GM18519 (cell line): ENCODE data around the gene ARF1.

Experiments used
- ATAC-seq: cut with Tn5 transposase; IDR thresholded peaks from one replicate; pipeline ENCODE4 v1.9.1; 2021; ENCODE audit warnings: mild to moderate bottlenecking, moderate library complexity; ENCODE audit not compliant: unreplicated experiment, low FRiP score

ARF1 gene

DNA sequence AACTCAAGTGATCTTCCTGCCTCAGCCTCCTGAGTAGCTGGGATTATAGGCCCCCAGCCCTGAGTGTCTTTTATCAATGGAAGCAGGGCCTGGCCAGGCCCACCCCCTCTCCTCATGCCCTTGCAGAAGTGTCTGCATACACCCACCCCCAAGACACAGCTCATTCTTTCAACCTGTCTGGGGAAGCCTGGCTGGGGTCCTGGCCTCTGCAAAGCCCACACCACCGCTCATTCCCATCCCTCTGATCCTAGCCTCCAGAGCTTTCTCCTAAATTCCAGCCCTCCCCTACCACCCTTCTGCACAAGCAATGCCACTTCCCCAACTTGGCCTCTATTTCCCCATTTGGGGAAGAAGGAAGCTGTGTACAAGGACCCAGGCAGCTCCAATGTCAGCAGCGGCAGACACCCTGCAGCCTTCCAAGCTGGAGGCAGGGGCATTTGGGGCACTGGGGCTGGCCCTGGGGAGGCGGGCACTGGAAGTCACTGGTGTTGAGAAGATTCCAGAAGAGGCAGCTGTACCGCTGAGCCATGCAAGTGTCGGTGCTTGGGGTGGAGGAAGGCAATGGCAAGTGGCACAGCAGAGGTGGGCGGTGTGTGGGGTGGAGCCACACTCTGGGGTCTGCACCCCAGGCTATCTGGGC, 33.7 kb upstream of the ARF1 start:
- ATAC-seq: no peak

DNA sequence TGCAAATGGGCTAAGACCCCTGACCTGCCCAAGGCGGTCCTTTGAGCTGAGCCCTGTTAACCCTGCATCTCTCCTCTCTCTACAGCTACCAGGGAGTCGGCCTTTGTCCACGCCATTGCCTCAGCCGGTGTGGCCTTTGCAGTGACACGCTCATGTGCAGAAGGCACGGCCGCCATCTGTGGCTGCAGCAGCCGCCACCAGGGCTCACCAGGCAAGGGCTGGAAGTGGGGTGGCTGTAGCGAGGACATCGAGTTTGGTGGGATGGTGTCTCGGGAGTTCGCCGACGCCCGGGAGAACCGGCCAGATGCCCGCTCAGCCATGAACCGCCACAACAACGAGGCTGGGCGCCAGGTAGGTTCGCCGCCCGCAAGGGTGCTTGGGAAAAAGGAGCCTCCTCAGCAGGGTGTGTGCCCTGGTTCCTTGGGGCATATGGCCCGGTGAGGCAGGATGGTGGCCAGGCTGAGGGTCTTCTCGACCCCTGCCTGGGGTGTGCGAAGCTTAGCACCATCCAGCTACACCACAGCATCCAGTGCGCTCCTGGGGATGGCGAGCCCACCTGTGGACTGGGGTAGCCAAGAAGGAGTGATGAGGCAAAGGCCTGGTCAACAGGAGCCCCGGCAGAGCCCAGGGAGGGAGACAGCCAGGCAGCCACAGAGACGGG, 31.8 kb upstream of the ARF1 start:
- ATAC-seq: no peak

DNA sequence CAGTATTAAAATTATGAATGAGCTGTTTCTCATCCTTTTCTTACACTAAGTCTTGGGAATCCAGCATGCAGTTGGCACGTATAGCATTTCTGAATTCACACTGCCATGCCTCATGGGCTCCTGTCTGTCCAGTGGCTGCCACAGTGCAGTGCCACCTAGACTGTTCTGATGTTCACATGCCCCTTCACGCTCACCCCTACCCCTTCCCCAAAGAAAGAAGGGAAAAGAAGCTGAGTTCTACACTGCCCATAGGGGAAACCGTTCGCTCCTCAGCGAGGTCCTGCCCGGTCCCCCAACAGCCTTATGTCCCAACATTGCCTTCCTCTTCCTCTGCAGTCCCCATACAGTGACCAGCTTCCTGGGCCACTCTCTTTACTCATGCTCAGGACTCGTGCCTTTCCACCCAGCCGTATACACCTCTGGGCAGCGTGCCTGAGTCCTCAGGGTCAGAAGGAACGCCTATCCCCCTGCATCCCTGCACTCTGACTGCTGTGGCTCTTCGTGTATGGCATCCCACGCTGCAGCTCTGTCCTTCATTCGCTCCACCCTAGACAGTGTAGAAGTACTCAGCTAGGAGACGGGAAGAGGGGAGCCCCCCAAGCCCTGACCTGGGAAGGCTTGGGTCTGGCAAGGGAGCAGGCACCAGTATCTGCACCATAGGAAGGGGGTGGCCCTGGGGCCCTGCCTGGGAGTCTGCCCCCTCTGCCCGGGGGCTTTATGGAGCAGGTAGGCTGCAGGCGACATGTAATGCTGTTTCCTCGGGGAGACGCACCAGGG, 24.1 kb upstream of the ARF1 start:
- ATAC-seq: no peak

DNA sequence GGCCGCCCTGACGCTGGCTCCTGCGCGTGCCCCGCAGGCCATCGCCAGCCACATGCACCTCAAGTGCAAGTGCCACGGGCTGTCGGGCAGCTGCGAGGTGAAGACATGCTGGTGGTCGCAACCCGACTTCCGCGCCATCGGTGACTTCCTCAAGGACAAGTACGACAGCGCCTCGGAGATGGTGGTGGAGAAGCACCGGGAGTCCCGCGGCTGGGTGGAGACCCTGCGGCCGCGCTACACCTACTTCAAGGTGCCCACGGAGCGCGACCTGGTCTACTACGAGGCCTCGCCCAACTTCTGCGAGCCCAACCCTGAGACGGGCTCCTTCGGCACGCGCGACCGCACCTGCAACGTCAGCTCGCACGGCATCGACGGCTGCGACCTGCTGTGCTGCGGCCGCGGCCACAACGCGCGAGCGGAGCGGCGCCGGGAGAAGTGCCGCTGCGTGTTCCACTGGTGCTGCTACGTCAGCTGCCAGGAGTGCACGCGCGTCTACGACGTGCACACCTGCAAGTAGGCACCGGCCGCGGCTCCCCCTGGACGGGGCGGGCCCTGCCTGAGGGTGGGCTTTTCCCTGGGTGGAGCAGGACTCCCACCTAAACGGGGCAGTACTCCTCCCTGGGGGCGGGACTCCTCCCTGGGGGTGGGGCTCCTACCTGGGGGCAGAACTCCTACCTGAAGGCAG, 23.4 kb upstream of the ARF1 start:
- no peak for ATAC-seq

DNA sequence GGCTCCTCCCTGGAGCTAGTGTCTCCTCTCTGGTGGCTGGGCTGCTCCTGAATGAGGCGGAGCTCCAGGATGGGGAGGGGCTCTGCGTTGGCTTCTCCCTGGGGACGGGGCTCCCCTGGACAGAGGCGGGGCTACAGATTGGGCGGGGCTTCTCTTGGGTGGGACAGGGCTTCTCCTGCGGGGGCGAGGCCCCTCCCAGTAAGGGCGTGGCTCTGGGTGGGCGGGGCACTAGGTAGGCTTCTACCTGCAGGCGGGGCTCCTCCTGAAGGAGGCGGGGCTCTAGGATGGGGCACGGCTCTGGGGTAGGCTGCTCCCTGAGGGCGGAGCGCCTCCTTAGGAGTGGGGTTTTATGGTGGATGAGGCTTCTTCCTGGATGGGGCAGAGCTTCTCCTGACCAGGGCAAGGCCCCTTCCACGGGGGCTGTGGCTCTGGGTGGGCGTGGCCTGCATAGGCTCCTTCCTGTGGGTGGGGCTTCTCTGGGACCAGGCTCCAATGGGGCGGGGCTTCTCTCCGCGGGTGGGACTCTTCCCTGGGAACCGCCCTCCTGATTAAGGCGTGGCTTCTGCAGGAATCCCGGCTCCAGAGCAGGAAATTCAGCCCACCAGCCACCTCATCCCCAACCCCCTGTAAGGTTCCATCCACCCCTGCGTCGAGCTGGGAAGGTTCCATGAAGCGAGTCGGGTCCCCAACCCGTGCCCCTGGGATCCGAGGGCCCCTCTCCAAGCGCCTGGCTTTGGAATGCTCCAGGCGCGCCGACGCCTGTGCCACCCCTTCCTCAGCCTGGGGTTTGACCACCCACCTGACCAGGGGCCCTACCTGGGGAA, 22.7 kb upstream of the ARF1 start:
- ATAC-seq: no peak

DNA sequence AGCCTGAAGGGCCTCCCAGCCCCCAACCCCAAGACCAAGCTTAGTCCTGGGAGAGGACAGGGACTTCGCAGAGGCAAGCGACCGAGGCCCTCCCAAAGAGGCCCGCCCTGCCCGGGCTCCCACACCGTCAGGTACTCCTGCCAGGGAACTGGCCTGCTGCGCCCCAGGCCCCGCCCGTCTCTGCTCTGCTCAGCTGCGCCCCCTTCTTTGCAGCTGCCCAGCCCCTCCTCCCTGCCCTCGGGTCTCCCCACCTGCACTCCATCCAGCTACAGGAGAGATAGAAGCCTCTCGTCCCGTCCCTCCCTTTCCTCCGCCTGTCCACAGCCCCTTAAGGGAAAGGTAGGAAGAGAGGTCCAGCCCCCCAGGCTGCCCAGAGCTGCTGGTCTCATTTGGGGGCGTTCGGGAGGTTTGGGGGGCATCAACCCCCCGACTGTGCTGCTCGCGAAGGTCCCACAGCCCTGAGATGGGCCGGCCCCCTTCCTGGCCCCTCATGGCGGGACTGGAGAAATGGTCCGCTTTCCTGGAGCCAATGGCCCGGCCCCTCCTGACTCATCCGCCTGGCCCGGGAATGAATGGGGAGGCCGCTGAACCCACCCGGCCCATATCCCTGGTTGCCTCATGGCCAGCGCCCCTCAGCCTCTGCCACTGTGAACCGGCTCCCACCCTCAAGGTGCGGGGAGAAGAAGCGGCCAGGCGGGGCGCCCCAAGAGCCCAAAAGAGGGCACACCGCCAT, 21.9 kb upstream of the ARF1 start:
- ATAC-seq: no peak

DNA sequence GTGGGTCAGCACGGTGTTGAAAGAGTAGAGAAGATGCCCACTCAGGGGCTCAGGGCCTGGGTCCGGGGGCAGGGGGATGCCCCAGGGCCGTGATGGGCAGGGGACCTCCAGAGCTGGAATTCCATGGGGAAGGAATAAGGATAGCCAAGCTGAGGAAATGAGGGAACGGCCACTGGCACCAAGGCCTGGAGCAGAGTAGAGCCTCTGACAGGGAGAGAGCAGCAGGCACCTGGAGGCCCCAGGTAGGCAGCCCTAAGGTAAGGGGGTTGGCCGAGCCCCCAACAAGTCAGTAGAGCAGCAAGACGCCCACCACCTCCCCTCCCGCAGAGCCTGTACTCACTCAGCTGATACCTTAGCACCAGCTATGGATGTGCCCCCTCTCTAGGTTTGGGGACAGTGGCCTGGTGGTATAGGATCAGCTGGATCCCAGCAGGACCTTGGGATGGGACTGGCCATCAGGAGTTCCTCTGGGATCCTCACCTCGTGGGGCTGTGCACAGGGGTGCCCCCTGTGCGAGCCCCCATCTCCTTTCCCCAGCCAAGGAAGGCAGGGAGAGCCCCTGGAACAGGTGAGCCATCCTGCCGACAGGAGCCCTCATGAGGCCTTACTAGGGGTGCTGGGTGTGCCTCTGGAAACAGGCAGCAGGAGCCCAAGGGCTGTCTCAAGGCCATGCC, 21.0 kb upstream of the ARF1 start:
- no peak for ATAC-seq

DNA sequence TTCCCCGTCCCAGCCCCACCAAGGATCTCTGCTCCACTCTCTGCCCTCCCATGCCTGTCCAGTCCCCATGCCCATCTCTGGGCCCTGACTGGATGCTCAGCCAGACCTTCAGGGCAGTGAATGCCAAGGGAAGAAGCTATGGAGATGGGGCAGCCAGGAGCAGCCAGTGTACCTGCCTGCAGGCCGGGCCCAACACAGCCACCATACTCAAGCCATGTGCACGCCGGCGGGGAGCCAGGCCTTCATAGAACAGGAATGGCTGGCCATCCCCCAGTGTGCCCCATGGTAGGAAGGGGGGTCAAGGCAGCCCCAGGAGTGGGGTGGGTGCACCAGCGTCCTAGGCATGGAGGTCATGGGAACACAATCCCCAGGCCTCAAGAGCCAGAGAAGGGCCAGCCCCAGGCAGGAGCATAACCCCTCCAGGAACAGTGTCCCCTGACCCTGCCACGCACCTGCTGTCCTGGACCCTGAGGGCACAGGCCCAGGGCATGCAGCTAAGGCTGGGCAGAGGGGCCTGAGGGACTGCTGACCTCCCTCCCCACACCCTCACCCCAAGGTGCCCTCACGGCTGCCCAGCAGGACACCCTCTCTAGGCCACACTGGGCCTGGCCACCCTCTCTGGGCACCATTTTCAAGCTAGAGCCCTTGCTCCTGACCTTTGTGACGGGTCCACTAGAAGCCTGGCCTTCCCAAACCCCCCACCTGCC, 20.3 kb upstream of the ARF1 start:
- ATAC-seq: no peak

DNA sequence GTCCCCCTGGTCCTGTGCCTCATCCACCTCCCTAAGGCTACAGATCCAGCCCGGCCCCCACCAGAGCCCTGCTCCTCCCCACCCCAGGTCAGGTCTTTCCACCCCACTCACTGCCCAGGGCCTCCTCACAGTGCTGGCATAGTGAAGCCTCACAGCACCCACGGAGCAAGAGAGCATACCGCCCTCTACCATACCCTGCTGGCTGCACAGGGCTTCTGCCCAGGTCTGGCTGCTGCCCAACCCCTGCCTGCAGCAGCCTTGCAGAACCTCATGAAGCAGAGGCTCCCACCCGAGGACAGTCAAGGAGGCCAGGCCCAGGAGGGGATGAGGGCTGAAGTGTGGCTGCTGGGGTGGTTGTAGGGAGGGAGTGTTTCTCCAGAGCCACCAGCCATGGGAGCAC, 19.7 kb upstream of the ARF1 start:
- ATAC-seq: no peak

DNA sequence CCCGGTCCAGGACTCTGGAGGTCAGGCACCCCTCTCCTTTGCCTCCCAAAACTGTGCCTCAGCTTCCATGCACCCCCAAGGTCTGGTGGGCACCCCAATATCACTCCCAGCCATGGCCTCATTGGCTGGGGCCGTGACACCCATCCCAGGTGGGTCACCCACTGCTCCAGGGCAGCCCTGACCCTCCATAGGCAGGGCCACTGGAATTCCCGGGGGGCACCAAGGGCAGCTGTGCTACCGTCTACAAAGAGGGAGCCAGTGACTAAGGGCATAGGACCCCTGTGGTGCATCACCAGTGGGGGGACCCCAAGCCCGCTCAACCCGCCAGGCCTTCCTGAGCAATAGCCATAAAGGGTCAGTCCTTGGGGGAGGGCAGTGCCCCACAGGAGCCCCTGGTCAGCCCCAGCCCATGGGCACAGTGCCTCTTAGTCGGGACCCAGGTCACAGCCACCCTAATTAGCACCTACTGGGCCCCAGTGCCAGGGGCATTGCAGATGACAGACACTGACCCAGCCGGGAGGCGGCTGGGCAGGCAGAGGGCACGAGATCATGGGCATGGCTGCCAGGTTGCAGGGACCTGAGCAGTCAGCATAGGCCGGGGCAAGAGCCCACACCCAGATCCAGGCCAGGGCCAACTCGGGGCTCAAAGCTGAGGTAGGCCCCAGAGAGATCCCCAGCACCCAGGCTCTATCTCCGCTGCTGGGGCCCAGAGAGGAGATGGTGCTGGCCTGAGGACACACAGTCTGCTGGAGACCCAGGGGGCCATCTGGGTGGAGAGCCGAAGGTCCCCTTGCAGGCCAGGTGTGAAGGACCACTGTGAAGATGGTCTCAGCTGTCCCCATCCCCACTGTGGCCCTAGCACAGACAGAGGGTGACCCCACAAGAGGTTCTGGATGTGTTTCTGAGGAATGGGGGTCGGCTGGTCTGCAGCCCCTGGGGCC, 19.0 kb upstream of the ARF1 start:
- no peak for ATAC-seq

DNA sequence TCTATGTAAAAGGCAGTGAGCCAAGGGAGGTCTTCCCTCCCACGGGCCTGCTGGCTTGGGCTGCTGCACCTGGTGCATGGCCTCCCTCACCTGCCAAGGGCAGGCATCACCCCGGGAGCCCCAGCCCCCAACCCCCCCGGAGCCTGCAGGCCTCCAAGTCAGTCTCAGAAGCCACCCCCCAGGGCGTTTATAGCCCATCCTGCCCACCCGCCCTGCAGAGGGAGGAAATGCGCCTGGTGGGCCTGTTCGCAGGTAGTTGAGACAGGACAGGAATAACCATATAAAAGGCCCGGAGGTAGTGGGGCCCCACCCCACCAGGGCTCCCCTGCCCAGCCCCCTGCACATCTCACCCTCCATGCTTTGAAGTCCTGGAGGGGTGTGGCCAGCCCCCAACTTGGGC, 18.2 kb upstream of the ARF1 start:
- ATAC-seq: no peak

DNA sequence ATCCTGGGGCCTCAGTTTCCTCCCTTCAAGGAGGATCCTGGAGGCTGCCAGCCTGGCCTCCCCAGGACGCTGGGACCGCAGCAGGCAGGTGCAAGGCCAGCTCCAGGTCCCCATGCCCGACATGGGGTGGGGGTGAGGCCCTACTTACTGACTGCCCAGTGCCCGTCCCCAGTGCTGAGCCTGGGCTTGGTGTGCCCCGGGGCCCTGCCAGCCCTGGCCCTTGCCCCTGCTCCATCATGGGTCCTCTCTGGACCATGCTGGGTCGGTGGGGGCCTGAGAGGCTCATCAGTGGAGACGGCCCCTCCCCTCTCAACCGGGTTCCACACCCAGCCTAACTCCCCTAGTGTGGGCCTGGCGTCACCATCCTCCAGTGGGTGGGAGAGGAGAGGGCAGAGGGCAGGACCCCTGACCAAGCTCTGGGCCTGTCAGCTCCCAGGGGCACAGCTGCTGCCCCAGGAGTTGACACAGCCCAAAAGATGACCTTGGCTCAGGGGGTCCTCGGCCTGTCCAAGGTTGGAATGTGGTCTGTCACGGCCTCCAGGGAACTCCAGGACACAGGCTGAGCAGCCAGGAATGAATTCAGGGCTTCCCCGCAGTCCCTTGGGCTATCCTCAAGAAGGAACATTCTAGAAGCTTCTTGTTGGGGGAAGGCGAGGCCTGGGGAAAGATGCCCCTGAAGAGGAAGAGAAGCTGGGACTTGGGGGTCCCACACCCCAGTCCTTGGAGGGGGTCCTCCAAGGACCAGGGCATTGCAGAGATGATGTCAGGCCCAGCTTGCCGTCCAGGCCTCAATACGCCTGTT, 17.6 kb upstream of the ARF1 start:
- ATAC-seq: no peak

DNA sequence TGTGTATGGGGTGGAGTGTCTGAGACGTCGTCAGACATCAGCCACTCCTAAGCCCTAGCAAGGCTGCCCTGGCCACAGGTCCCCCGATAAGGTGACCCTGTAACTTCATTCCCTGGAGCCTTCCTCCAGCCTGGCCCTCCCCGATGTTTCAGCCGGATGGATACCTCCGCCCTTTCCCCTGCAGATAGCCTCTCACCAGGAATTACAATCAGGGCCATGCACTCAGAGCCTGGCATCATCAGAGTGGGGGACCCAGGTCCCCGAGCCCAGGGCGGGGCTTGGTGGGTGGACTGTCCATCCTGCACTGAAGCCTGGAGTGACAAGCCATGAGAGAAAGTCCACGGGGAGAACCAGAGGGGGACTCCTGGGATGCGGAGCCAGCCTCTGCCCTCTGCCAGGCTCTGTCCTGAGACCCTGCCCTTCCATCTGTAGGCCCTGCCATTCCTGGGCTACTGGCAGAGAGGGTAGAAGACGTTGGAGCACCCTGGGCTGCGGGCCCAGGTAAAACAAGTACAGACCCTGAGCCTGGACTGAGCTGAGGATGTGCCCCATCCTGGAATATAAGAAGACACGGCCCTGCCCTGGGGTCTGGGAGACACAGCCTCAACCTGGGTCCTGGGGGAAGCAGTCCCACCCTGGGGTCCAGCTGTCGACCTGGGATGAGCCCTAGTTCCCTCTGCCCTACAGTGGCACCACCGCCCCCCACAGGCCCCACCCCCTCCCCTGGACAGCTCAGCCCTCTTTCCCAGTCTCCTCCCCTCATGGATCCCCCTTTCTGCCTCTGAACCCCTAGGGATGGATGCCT, 16.8 kb upstream of the ARF1 start:
- no peak for ATAC-seq

DNA sequence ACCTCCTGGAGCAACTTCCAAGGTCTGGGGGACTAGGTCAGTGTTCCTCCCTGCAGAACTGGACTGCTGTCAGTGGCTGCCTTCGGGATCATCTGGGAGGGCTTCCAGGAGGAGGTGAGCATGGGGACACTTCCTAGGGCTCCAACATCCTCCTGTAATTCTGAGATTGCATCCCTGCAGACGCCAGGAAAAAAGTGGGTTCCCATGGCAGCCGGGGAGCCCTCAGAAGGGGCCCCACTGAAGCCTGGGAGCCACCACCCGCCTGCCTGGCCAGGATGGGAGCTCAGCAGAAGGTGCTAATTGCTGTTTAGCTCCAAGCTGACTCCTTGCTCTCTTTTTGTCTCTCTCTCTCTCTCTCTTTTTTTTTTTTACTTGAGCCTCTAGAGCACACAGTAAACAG, 16.1 kb upstream of the ARF1 start:
- no peak for ATAC-seq

DNA sequence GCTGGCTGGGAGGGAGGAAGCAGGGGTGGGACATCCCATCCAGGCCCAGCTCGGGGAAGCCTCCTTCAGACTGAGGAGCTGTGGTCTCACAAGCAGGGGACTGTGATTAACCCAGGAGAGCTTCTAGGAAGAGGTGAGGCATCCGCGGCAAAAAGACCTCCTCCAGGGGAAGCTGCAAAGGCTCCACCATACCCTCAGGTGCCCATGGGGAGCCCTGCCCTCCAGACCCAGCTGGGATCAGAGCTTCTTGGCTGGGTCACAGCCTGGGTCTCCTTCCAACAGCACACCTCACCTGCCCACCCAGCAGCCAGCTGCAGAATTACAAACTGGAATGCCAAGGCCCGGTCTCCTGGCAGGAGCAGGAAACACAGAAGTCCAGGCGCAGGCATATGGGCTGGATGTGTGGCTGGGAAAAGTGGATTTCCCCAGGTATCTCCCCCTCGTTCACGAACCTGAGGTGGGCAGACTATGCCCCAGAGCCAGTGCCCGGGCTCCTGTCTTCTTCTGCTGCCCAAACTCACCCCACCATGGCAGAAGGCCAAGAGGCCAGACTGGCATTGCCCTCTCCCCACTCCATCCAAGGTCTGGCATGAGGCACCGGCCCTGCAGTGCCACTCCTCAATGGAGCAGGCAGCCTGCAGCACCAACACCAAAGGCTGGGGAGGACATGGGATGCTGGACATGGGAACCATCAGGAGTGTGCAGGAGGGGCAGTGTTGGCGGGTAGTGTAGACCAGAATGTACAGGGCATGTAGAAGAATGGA, 15.4 kb upstream of the ARF1 start:
- no peak for ATAC-seq
